Activated naive CD4-positive, alpha-beta T cell treated with anti-CD3 and anti-CD28 coated beads, Interleukin-2, amount 10 ng/mL, durations not matched to agents 7 days and 5 days (primary cell): ENCODE measurements around the gene PRCC.

ENCODE experiments used
- CTCF ChIA-PET: fragments of 350-600 bp; sonication (Branson Sonifier 250); formaldehyde crosslinking; loops from one replicate; lab custom pipeline; 2021; ENCODE audit warnings: antibody characterized with exemption; lab: Charles Lee
- DNase-seq: peaks from one replicate; pipeline ENCODE4 v3.0.0-alpha.2; 2020
- H3K27ac Mint-ChIP-seq: one replicate; pipeline ENCODE4 v1.8.0; 2021; ENCODE audit warnings: mild to moderate bottlenecking, moderate library complexity, mixed read lengths
- H3K27me3 Mint-ChIP-seq: one replicate; pipeline ENCODE4 v1.8.0; 2021; ENCODE audit warnings: mild to moderate bottlenecking, mixed read lengths
- H3K36me3 Mint-ChIP-seq: one replicate; pipeline ENCODE4 v1.8.0; 2021; ENCODE audit warnings: mixed read lengths
- H3K4me1 Mint-ChIP-seq: one replicate; pipeline ENCODE4 v1.8.0; 2021; ENCODE audit warnings: mixed read lengths
- H3K4me3 Mint-ChIP-seq: one replicate; pipeline ENCODE4 v1.8.0; 2021; ENCODE audit warnings: mild to moderate bottlenecking, moderate library complexity, mixed read lengths
- H3K9me3 Mint-ChIP-seq: one replicate; pipeline ENCODE4 v1.8.0; 2021; ENCODE audit warnings: mixed read lengths

PRCC gene

DNA sequence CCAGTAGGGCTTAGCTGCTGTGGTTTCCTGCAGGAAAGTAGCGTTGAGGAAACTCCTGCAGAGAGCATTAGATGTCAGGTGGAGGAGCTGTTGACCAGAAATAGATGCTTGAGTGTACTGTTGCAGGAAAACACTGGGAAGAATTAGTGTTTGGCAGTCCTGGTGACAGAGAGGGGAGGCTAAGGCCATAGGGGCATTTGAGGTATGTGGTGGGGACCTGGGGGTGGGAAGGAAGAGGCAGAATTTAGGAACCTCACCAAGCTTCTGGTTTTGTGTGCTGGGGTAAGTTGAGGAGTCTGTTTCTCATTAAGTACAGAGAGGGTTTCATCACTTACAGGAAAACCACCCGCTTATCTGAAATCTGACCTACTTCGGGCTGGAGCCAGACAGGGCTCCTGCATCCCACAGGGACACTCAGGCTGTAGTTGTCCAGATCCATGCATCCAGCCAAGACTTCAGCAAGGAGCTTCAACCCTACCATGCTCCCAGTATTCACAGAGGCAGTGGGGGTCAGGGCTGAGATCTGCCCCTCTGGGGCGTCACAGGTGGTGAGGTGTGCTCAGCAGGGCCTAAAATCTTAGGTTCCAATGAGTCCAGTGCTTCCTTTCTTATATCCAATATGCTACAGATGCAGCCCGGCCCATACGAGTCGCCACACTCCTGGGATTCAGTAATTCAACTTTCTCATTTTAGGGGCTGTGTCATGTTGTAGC, 34.2 kb downstream of the PRCC start:
- no peak for DNase-seq
- H3K36me3 Mint-ChIP-seq = peaks cover 25% of the 10 kb centered on the region
- H3K4me1 Mint-ChIP-seq = peaks cover 13% of the 10 kb centered on the region
- no peaks in the 10 kb centered on the region for H3K27me3 Mint-ChIP-seq
- H3K27ac Mint-ChIP-seq = peak overlapping the region; percentile 15
- H3K9me3 Mint-ChIP-seq = no peaks in the 10 kb centered on the region
- H3K4me3 Mint-ChIP-seq = no peak overlapping the region
- CTCF ChIA-PET = interaction anchor here (0.7 to 10.6 kb wide), 16 partner anchors 13 to 126 kb away, joined by 3 to 240 read pairs (median 5); partner anchors contain the start of genes INSRR, NTRK1 and PEAR1

DNA sequence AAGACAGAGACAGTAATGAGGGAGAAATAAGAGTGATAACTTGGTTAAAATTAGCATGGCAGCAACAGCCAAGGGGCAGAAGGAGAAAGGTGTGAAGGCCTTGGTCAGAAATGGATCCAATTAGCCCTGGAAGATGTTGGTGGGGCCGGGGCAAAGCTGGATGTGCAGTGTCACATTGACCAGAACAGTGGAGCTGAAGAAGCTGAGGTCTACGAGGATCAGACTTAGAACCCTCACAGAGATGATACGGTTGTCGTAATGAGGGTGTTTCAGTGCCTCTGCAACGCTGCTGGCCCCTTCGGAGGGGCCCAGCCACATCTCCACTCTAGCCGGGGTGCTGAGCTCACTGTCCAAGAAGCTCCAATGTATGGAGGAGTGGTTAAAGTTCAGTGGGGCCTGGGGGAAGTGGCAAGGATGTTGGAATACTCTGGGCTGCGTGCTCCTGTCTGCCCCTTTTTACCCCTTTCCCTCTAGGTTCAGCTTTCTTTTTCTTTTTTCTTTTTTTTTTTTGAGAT, 35.1 kb downstream of the PRCC start:
- Mint-ChIP-seq H3K9me3 (no peaks in the 10 kb centered on the region), H3K4me1 (peaks cover 19% of the 10 kb centered on the region), H3K27ac (peak overlapping the region; percentile 24), H3K4me3 (no peak overlapping the region), H3K36me3 (peaks cover 25% of the 10 kb centered on the region), H3K27me3 (no peaks in the 10 kb centered on the region)
- CTCF ChIA-PET = interaction anchor here (0.9 to 10.6 kb wide), 8 partner anchors 11 to 125 kb away, joined by 3 to 240 read pairs (median 6); partner anchors contain the start of genes INSRR, NTRK1, PEAR1 and SH2D2A
- DNase-seq = no peak

DNA sequence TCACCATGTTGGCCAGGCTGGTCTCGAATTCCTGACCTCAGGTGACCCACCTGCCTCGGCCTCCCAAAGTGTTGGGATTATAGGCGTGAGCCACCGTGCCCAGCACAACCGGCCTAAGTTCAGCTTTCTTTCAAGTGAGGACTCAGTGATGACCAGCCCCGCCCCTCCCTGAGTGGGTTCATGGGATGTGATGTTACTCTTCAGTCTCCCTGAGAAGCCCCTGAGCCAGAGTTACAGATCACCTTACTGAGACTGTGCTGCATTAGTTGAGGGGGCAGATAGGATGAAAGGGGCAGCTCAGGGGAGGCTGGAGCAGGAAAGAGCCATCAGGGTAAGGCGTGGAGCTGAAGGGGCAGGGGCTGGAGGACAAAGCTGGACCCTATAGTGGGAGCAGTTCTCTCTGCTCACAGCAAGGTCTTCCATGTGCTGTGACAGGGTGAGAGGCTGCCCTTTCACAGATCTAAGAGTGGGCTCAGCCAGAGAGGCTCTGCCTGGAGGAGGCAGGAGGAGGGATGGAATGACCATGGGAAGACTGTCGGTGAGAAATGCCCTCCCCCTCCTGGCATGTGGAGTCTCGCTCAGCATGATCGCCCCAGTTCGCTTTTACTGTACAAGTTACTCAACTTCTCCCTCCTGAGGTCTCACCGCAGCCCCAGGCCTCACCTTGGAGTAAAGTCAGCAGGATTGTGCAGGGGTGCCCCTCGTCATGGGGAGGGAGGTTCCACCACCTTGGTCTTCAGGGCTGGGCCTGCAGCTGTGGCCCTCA, 35.9 kb downstream of the PRCC start:
- Mint-ChIP-seq H3K9me3 (no peaks in the 10 kb centered on the region), H3K27ac (peak overlapping the region; percentile 24), H3K4me3 (no peak overlapping the region), H3K4me1 (peaks cover 27% of the 10 kb centered on the region), H3K27me3 (no peaks in the 10 kb centered on the region), H3K36me3 (peaks cover 28% of the 10 kb centered on the region)
- CTCF ChIA-PET = interaction anchor here (0.9 to 10.6 kb wide), 8 partner anchors 11 to 124 kb away, joined by 3 to 240 read pairs (median 6); partner anchors contain the start of genes INSRR, NTRK1, PEAR1 and SH2D2A
- no peak for DNase-seq

DNA sequence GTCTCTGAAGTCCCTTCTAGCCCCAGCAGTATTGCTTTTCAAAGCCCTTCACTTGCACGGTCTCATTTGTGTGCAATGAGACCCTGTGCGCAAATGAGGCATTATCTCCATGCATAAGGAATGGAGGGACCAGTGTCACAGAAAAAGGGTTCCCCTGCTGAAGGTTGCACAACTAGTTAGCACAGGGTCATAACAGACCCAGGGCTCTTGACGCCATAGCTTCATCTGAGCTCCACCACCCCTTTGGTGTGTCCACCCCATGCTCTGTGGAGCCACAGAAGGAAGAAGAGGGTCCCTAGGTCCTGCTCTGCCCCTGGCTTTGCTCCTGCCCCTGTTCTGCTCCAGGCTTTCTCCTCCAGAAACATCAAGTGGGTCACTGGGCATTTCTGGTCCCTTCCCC, 36.7 kb downstream of the PRCC start:
- DNase-seq = no peak
- Mint-ChIP-seq H3K27ac (peak overlapping the region; percentile 40), H3K4me1 (peaks cover 35% of the 10 kb centered on the region), H3K4me3 (no peak overlapping the region), H3K36me3 (peaks cover 30% of the 10 kb centered on the region), H3K27me3 (no peaks in the 10 kb centered on the region), H3K9me3 (no peaks in the 10 kb centered on the region)
- CTCF ChIA-PET = interaction anchor here (0.8 to 10.5 kb wide), 3 partner anchors 34 to 85 kb away, joined by 5 to 150 read pairs (median 47); partner anchors contain the start of gene PEAR1

DNA sequence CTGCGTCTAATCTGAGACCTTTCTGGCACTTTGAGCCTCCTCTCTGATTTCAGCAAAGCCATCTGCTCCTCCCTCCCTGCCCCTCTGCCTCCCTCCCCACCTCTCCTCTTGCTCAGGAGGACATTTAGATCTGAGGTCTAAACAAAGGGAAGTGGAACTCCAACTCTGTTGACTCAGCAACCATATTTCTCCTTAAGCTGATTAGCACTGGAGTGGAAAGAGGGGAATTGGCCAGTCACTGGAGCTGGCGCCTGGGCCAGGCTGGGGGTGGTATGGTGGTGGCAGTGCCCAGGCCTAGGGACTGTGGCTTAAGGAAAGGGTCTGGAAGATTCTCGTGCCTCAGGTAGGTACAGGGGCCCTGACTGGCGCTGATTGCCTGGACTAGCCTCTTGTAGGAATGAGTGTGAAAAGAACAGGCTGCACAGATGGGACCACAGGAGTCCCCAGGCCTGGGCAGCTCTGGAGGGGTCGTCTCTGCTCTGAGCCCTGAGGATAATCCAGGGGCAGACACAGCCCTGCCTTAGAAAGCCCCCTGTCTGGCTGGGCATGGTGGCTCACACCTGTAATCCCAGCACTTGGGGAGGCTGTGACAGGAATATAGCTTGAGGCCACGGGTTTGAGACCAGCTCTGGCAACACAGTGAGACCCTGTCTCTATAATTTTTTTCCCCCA, 37.4 kb downstream of the PRCC start:
- no peak overlapping the region for H3K4me3 Mint-ChIP-seq
- H3K27ac Mint-ChIP-seq = peak overlapping the region; percentile 40
- H3K36me3 Mint-ChIP-seq = peaks cover 29% of the 10 kb centered on the region
- H3K27me3 Mint-ChIP-seq = no peaks in the 10 kb centered on the region
- CTCF ChIA-PET = interaction anchor here (0.8 to 10.5 kb wide), 5 partner anchors 8 to 85 kb away, joined by 5 to 150 read pairs (median 36); partner anchors contain the start of genes NTRK1 and PEAR1
- H3K9me3 Mint-ChIP-seq = no peaks in the 10 kb centered on the region
- no peak for DNase-seq
- peaks cover 40% of the 10 kb centered on the region for H3K4me1 Mint-ChIP-seq

DNA sequence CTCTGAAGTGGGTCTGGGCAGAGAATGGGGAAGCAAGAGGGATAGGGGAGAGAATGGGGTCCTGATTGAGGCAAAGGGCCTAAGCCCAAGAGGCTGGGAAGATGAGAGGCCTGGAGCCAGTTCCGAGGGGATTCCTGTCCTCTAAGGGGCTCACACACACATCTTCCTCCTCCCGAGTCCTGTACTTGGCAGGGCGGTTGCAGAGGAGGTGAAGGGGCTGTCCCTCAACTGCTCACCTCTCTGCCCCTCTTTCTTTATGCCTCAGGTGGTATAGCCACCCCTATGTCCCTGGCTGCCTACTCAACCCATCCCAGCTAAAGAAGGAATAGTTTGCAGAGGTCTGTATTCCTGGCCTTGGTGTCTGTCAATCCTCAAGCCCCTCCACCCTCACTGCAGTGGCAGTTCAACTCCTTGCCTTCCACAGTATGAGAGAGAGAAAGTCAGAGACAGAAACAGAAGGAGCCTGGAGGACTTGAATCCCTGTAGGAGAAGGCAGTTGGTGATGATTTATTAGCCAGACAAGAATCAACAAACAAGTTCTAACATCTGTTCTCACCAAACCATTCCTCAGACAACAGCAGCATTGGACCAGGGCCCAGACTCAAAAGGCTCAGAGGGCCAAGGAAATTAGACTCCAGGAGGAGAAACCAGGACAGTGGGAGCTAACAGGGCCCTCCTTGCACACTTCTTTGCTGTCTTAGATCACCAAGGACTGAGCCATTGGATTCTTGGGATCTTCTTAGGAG, 38.6 kb downstream of the PRCC start:
- H3K9me3 Mint-ChIP-seq = no peaks in the 10 kb centered on the region
- H3K4me1 Mint-ChIP-seq = peaks cover 48% of the 10 kb centered on the region
- no peaks in the 10 kb centered on the region for H3K27me3 Mint-ChIP-seq
- CTCF ChIA-PET = interaction anchor here (1.5 to 7.0 kb wide), 4 partner anchors 9 to 84 kb away, joined by 6 to 47 read pairs (median 22); partner anchors contain the start of gene NTRK1
- peaks cover 30% of the 10 kb centered on the region for H3K36me3 Mint-ChIP-seq
- H3K27ac Mint-ChIP-seq = peak overlapping the region; percentile 69
- no peak for DNase-seq
- H3K4me3 Mint-ChIP-seq = no peak overlapping the region

DNA sequence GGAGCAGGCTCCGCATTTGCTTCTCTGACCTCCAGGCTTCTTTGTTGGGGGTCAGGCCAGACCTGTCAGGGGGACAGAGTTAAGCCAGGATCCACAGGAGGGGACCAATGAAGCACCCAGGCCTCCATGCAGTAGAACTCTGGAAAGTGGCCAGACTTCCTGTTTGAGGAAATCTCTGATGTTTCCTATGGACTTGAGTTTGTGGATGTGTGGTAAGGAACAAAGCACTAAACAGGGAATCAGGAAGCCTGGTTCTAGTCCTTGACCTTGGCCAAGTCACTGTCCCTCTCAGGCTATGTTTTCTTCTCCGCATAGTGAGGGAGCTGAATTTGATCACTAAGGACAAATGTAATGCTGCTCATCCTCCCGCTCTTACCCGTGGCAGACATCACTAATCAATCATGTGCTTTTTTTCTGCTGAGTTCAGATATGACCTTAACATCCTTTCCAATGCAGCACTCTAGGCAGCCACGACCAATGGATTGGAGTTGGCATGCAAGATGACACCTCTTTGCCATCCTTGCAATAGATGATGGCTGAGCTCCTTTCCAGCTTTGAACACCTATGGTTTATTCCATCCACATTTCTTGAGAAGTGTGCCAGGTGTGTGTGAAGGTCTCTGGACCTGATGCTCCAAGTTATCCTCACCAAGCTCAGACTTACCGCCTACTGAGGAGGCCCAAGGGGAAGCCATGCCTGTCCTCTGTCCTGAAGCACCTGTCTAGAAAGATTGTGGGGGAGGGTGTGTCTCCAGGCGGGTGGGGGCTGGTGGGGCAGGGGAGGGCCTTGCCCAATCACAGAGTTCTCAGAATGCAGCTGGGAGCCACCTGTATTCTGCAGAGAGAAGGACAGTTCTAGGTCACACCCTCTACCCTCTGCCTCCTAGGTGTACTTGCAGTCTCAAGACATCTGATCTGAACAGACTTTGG, 39.4 kb downstream of the PRCC start:
- Mint-ChIP-seq H3K27ac (no peak overlapping the region), H3K4me3 (no peak overlapping the region), H3K27me3 (no peaks in the 10 kb centered on the region), H3K9me3 (no peaks in the 10 kb centered on the region), H3K4me1 (peaks cover 49% of the 10 kb centered on the region), H3K36me3 (peaks cover 39% of the 10 kb centered on the region)
- DNase-seq = no peak
- CTCF ChIA-PET = interaction anchor here (1.0 to 7.0 kb wide), 7 partner anchors 10 to 83 kb away, joined by 4 to 47 read pairs (median 9); partner anchors contain the start of genes INSRR and NTRK1

DNA sequence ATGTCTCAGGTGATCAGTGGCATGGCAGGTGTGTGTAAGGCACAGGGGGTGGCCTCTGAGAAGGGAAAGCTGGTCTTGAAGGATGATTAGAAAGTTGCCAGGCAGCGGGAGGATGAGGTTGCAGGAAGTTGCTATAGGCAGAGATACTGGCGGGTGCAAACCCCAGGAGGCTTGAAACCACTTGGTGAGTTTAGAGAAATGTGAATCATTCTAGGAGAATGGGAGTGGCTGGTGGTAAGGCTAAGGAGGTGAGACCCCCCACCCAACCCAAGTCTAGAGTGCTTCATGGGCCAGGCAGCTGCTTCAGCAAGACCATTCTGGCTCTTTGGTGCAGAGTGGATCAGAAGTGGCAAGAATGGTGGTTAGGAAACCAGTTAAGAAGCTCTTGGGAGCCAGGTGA, 40.3 kb downstream of the PRCC start:
- Mint-ChIP-seq H3K36me3 (peaks cover 47% of the 10 kb centered on the region), H3K9me3 (no peaks in the 10 kb centered on the region), H3K4me1 (peaks cover 57% of the 10 kb centered on the region), H3K27me3 (no peaks in the 10 kb centered on the region), H3K27ac (peak overlapping the region; percentile 86), H3K4me3 (peak overlapping the region; percentile 8)
- CTCF ChIA-PET = interaction anchor here (0.8 to 7.0 kb wide), 9 partner anchors 11 to 118 kb away, joined by 3 to 47 read pairs (median 8); partner anchors contain the start of genes INSRR and NTRK1
- peak; percentile 50 for DNase-seq

DNA sequence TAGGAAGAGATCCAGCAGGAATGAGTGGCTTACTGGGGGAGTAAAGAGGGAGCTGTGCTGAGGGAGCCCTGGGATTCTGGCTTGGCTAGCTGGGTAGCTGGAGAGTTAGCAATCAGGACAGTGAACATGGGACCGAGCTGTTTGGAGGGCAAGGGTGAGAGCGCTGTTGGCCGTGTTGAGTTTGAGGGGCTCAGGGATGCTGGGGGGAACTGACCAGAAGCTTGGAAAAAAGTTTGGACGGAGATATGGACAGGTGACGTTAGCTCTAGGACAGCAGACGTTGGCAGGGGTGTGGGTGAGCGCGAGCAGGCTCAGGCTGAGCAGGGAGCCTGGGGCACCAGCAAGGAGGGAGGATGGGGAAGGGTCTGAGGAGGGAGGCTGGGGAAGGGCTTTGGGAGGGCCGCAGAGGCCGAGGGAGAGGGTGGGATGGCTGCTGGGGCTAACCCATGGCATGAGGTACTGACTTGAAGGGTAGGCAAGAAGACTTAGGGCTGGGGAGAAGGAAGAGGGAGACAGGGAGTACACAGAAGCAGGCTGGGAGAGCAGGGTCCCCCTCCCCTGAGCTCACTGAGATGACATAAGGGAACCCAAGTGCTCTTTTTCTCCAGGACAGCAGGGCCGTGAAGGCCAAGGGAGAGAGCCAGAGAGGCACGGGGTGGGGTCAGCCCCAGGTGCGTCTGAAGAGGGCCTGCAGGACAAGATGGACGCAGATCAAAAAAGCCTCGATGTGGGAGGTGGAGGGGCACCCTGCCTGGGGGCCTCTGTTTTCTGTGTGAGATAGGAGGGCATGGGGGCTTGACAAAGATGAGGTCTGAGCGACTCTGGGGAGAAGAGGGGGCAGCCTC, 41.1 kb downstream of the PRCC start:
- peaks cover 55% of the 10 kb centered on the region for H3K36me3 Mint-ChIP-seq
- H3K27ac Mint-ChIP-seq = peak overlapping the region; percentile 86
- H3K4me1 Mint-ChIP-seq = peaks cover 65% of the 10 kb centered on the region
- H3K9me3 Mint-ChIP-seq = no peaks in the 10 kb centered on the region
- H3K27me3 Mint-ChIP-seq = no peaks in the 10 kb centered on the region
- H3K4me3 Mint-ChIP-seq = no peak overlapping the region
- no peak for DNase-seq
- CTCF ChIA-PET = interaction anchor here (0.6 to 7.0 kb wide), 10 partner anchors 12 to 119 kb away, joined by 3 to 47 read pairs (median 6); partner anchors contain the start of genes INSRR and NTRK1

DNA sequence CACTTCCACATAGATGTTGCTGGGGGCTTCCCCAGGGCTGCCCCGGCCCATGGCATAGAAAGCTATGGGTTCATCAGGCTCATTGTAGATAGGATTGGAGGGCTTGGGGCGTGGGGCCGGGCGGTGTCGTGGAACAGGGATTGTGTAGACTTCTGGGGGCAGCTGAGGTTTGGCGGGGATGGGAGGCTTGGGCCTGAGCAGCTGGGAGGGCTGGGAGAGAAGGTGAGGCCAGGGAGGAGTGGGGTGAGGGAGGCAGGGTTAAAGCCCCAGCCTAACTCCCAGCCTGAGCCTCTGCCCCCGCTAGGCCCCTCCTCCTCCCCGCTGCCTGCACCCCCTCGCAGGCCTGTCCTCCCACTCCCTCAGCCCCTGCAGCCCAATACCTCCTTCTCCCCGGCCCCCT, 41.9 kb downstream of the PRCC start:
- no peak overlapping the region for H3K4me3 Mint-ChIP-seq
- CTCF ChIA-PET = interaction anchor here (1.7 to 7.0 kb wide), 3 partner anchors 12 to 51 kb away, joined by 10 to 47 read pairs (median 36); partner anchors contain the start of gene NTRK1
- DNase-seq = no peak
- H3K27me3 Mint-ChIP-seq = no peaks in the 10 kb centered on the region
- no peaks in the 10 kb centered on the region for H3K9me3 Mint-ChIP-seq
- no peak overlapping the region for H3K27ac Mint-ChIP-seq
- peaks cover 73% of the 10 kb centered on the region for H3K4me1 Mint-ChIP-seq
- H3K36me3 Mint-ChIP-seq = peaks cover 61% of the 10 kb centered on the region

DNA sequence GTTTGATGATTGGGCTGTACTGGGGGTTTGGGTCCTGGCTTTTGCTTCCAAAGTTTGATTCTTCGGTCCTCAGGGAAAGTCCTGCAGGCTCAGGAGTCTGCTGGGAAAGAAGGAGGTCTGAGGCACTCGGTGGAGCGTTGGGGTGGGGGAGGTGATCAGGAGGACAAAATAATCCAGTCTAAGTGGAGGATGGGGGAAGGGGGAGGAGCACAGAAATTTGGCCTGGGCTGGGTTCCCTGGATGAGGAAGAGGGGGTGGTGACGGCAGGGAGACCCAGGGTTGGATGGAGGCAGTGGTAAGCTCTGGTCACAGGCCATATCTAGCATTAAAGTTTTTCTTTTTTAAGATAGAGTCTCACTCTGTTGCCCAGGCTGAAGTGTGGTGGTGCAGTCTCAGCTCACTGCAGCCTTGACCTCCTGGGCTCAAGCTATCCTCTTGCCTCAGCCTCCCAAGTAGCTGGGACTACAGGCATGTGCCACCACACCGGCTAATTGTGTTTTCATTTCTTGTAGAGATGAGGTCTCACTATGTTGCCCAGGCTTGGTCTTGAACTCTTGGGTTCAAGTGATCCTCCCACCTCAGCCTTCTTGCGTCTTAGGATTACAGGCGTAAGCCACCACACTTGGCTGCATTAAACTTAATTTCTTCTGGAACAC, 42.5 kb downstream of the PRCC start:
- Mint-ChIP-seq H3K27me3 (no peaks in the 10 kb centered on the region), H3K4me3 (no peak overlapping the region), H3K27ac (peak overlapping the region; percentile 47), H3K4me1 (peaks cover 78% of the 10 kb centered on the region), H3K9me3 (no peaks in the 10 kb centered on the region), H3K36me3 (peaks cover 66% of the 10 kb centered on the region)
- DNase-seq = no peak
- CTCF ChIA-PET = interaction anchor here (1.1 to 7.0 kb wide), 4 partner anchors 13 to 84 kb away, joined by 4 to 47 read pairs (median 23); partner anchors contain the start of gene NTRK1
